Ascending aorta (tissue), 2 donors: ENCODE data around the gene MKNK1. TPM values are rescaled to one million over a fixed set of nuclear protein-coding genes. Genes with fewer than 3 reads are reported as not detected.

Source experiments
- DNase-seq, 2 donors: peaks; one replicate each; pipeline ENCODE4 v3.0.0-alpha.2; 2019; ENCODE audit warnings: low spot score in 2 of 2
- H3K27ac ChIP-seq, 2 donors: fragments of 200-600 bp; sonication (generic); one replicate each; pipeline ENCODE4 v1.5.1; 2016 to 2017; ENCODE audit warnings: mild to moderate bottlenecking in 1 of 2
- H3K27me3 ChIP-seq: fragments of 200-600 bp; sonication (generic); one replicate; pipeline ENCODE4 v1.5.1; 2017
- H3K36me3 ChIP-seq, 2 donors: fragments of 200-600 bp; sonication (generic); one replicate each; pipeline ENCODE4 v1.5.1; 2016
- H3K4me1 ChIP-seq, 2 donors: fragments of 200-600 bp; sonication (generic); one replicate each; pipeline ENCODE4 v1.5.1; 2016 to 2017; ENCODE audit warnings: mild to moderate bottlenecking in 1 of 2
- H3K4me3 ChIP-seq, 2 donors: fragments of 200-600 bp; sonication (generic); one replicate each; pipeline ENCODE4 v1.5.1; 2016 to 2017; ENCODE audit warnings: mild to moderate bottlenecking in 1 of 2
- H3K9me3 ChIP-seq, 2 donors: fragments of 200-600 bp; sonication (generic); one replicate each; pipeline ENCODE4 v1.5.1; 2016
- CTCF ChIP-seq, 3 experiments: fragments of 200-600 bp in 2 of 3; fragments of 450-650 bp in 1 of 3; sonication (generic) in 2 of 3; IDR thresholded peaks; one replicate each; pipeline ENCODE4 v1.5.1; 2016 to 2019; ENCODE audit warnings: antibody characterized with exemption in 3 of 3, mild to moderate bottlenecking in 1 of 3, moderate library complexity in 1 of 3
- intact Hi-C: fragments of 100-400 bp; cut with DNase I; formaldehyde crosslinking; loops from one replicate; pipeline ENCODE4 v1.15.1; 2023
- total RNA-seq: library from RNA; depleted of rRNA; stranded (reverse); fragments of >200 nt; gene quantifications from one replicate; pipeline ENCODE4 v1.1.0, GENCODE V29; 2016

Gene MKNK1
- total RNA-seq, 1 donor from 2014 or later = 47.8 TPM

GRCh38 chr1:46510998-46511365, 93.1 kb downstream of the MKNK1 start:
- no peaks in the 10 kb centered on the region for H3K4me1 ChIP-seq
- no peaks in the 10 kb centered on the region for H3K27me3 ChIP-seq
- no peak for DNase-seq
- no peak overlapping the region for H3K27ac ChIP-seq
- TF ChIP-seq CTCF (IDR thresholded peaks at IDR 0.05) = no peak
- H3K36me3 ChIP-seq = no peaks in the 10 kb centered on the region
- no peak overlapping the region for H3K4me3 ChIP-seq
- intact Hi-C loops = no loop called here
- no peaks in the 10 kb centered on the region for H3K9me3 ChIP-seq

DNA sequence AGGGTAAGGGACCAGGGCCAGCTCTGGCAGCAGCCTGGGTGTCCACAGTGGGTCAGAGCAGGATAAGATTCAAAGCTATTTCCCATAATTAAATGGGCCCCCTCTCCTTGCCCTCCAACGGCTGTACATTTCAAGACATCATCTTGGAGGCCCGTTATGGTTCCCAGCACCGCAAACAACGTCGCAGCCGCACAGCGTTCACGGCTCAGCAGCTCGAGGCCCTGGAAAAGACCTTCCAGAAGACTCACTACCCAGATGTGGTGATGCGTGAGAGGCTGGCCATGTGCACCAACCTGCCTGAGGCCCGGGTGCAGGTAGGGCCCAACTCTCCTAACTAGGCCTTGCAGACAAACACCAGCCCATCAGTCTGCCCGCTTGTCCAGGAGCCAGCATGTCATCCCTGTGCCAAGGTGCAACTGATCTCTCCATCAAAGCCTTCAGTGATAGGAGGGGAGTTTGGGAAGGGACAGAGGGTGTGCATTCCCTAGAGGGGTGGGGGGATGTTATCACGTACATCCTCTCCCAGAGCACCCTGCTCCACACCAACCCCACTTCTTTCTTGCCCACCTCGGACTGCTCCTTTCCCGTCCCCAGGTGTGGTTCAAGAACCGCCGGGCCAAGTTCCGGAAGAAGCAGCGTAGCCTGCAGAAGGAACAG, 93.6 kb downstream of the MKNK1 start:
- Histone ChIP-seq H3K9me3 (no peaks in the 10 kb centered on the region), H3K27me3 (no peaks in the 10 kb centered on the region), H3K36me3 (no peaks in the 10 kb centered on the region), H3K4me1 (no peaks in the 10 kb centered on the region), H3K4me3 (no peak overlapping the region), H3K27ac (no peak overlapping the region)
- intact Hi-C loops = no loop called here
- no peak for TF ChIP-seq CTCF (IDR thresholded peaks at IDR 0.05)
- no peak for DNase-seq

DNA sequence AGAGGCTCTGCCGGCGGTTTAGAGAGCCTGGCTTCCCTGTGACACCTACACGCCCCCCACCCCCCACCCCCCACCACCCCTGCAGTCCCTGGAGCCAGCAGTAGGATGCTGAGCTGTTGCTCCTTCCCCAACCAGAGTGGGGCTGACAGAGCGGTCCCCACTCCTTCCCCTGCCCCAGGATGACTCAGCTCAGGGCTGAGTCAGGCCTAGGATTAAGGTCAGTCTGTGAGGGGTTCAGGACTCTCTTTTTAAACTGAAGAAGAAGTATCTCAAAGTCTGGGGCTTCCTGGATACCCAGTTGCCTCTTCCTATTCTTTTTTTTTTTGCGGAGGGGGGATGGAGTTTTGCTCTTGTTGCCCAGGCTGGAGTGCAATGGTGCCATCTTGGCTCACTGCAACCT, 95.3 kb downstream of the MKNK1 start:
- no peak for DNase-seq

More for the DNA sequence above, 95.3 kb downstream of the MKNK1 start:
- no peak overlapping the region for H3K4me3 ChIP-seq
- no peak for TF ChIP-seq CTCF (IDR thresholded peaks at IDR 0.05)
- H3K27me3 ChIP-seq = no peaks in the 10 kb centered on the region
- H3K9me3 ChIP-seq = no peaks in the 10 kb centered on the region
- no peaks in the 10 kb centered on the region for H3K36me3 ChIP-seq
- no peak overlapping the region for H3K27ac ChIP-seq
- no peaks in the 10 kb centered on the region for H3K4me1 ChIP-seq
- intact Hi-C loops = no loop called here

Other genes with a start within 250 kb of the MKNK1 start
- 6.0 TPM for gene FAAH, start 210.0 kb downstream of the MKNK1 start, total RNA-seq
- not detected for gene DMBX1, start 114.4 kb downstream of the MKNK1 start, total RNA-seq
- gene KNCN, start 52.6 kb downstream of the MKNK1 start, total RNA-seq = not detected
- 16.1 TPM for gene MOB3C, start 12.5 kb upstream of the MKNK1 start, total RNA-seq
- gene ATPAF1, start 64.1 kb upstream of the MKNK1 start, total RNA-seq = 23.6 TPM
- gene TEX38, start 67.6 kb upstream of the MKNK1 start, total RNA-seq = not detected
- 99.8 TPM for gene EFCAB14, start 114.8 kb upstream of the MKNK1 start, total RNA-seq
- gene CYP4B1, start 194.8 kb upstream of the MKNK1 start, total RNA-seq = 243 TPM